KOPT-K1 (cell line): ENCODE results near the gene BABAM1.

Experiments
- H3K27ac ChIP-seq: fragments of 200-600 bp; sonication (generic); 2 replicates; pipeline ENCODE4 v1.5.1; 2016; ENCODE audit warnings: antibody characterized with exemption, mild to moderate bottlenecking, low read depth, low read length; ENCODE audit not compliant: poor library complexity, severe bottlenecking
- H3K36me3 ChIP-seq: fragments of 200-600 bp; sonication (generic); 2 replicates; pipeline ENCODE4 v1.5.1; 2017; ENCODE audit warnings: antibody characterized with exemption, mild to moderate bottlenecking, low read length, moderate library complexity; ENCODE audit not compliant: insufficient read depth
- H3K9me3 ChIP-seq: fragments of 200-600 bp; sonication (generic); 2 replicates; pipeline ENCODE4 v1.5.1; 2017; ENCODE audit warnings: antibody characterized with exemption, low read length, mild to moderate bottlenecking; ENCODE audit not compliant: insufficient read depth, poor library complexity, severe bottlenecking

The BABAM1 gene

GRCh38 chr19:17266975-17267788 is at the start of gene BABAM1:
Gene BABAM1, plus strand, starts transcription at chr19:17267443. Its CDS starts 1,364 bp downstream, at chr19:17268807.
- no peaks in the 10 kb centered on the region for H3K9me3 ChIP-seq
- peaks cover 29% of the 10 kb centered on the region for H3K36me3 ChIP-seq
- H3K27ac ChIP-seq = peak within 1 kb of the TSS; percentile 73

- Histone ChIP-seq H3K36me3 (peaks cover 26% of the 10 kb centered on the region; the same call in 1 of the 2 replicates), H3K27ac (no peak overlapping the region), H3K9me3 (no peaks in the 10 kb centered on the region)
Observed at GRCh38 chr19:17219286-17219685, 48.0 kb upstream of the BABAM1 start.

DNA sequence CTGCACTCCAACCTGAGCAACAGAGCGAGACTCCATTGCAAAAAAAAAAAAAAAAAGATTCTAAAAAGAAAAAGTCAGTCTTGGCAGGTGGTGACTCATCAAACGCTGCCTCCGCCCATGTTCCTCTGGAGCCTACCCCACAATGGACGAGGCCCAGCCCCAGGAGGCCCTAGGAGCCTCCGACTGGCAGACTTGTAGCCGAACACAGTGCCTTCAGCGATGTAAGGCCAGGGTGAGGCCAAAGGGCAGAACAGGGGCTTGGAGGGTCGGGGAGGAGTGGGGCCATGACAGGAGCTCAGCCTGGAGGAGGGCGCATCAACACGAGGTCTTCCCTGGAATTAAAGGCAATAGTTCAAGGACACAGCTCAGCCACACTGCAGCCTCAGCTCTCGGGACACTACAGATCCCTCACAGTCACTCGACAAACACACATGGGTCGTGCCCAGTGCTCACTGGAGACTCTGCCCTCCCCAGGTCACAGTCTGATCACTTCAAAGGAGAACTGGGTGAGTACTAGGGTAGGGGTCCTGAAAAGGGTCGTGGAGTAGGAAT is 47.0 kb upstream of the BABAM1 start:
- no peak overlapping the region for H3K27ac ChIP-seq
- no peaks in the 10 kb centered on the region for H3K9me3 ChIP-seq
- H3K36me3 ChIP-seq = peaks cover 26% of the 10 kb centered on the region; the same call in 1 of the 2 replicates

- Histone ChIP-seq H3K9me3 (no peaks in the 10 kb centered on the region), H3K27ac (no peak overlapping the region), H3K36me3 (peaks cover 5% of the 10 kb centered on the region; the same call in 1 of the 2 replicates)
Observed at GRCh38 chr19:17225053-17225452, 42.2 kb upstream of the BABAM1 start.

DNA sequence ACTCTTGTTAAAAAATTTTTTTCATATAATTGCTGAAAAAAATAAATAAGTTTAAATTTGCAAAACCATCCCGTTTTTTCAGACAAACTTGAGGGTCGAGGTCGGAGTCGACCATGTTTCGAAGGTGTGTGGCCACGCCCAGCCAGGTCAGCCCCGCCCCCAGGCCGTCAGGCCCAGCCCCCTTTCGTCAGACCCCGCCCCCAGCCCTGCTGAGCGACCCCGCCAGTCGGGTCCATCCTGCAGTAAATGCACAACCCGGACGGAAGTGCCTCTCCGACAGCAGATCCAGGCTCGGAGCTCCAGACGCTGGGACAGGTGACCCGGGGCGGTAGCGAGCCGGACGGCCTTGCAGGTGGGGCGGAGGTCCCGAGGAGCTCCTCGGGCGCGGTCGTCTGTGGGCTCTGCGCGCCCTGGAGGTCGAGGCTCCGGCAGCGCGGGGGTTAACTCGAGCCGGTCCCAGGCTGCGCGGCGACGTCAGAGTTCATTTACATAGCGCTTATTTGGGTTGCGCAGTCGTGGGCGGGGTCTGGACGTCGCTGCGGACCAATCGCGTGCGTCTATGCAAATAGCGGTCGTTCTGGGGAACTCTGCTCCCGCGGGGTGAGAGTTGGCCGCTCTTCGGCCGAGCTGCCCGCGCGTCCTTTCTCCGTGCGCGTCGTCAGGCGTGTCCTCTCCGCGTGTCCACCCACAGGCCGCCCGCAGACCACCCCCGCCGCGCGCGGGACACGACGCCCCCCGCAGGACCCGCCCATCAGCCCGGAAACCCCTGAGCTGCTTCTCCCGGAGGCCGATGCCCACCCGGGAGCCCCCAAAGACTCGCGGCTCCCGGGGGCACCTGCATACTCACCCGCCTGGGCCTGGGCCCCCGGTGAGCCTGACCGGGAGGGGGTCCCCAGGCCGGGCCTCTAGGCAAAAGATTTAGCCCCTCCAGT is 41.0 kb upstream of the BABAM1 start, which contains the start of gene OCEL1:
Gene OCEL1, plus strand, starts transcription at position 225 of the 932 bp plus-strand sequence. Its CDS starts 22 bp downstream, at position 247.
- Histone ChIP-seq H3K9me3 (no peaks in the 10 kb centered on the region), H3K27ac (peak within 1 kb of the TSS; percentile 48), H3K36me3 (peaks cover 13% of the 10 kb centered on the region; the same call in 1 of the 2 replicates)

DNA sequence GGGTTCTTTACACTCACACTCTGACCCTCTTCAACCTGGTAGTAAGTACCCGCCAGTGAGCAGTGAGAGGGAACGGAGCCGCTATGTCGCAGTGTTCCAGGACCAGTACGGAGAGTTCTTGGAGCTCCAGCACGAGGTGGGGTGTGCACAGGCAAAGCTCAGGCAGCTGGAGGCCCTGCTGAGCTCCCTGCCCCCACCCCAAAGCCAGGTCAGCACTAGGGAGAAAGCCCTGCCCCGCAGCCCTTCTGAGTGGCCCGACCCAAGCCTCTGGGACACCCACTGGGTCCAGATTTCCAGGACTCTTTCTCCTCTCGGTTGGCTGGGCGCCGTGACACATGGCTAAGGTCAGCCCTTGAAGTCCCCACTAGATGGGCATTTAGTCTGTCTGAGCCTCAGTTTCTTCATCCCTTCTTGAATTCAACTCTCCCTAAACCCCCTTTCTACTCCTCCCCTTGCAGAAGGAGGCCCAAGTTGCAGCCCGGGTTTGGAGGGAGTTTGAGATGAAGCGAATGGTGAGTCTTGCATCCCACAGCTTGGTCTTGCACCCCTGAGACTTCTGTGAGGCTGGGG is 39.4 kb upstream of the BABAM1 start:
- peaks cover 27% of the 10 kb centered on the region for H3K36me3 ChIP-seq
- no peaks in the 10 kb centered on the region for H3K9me3 ChIP-seq
- no peak overlapping the region for H3K27ac ChIP-seq

DNA sequence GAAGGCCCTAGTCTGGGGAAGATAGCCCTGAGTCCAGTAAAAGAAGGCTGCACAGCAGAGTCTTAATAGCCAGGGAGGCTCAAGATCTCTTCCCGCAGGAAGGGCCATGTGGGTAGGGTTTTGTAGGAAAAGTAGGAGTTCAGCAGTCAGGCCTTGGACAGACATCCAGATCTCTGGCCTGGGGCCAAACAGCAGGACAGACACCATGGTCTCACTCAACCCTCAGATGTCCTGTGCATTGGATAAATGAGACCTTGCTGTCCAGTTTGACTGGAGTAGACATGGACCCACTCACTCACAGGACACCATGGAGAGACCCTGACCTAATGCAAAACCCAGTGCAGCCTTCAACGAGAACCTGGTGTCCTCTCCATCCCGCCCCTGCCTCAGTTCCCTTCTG is 37.4 kb upstream of the BABAM1 start:
- no peak overlapping the region for H3K27ac ChIP-seq
- H3K9me3 ChIP-seq = no peaks in the 10 kb centered on the region
- H3K36me3 ChIP-seq = peaks cover 27% of the 10 kb centered on the region

DNA sequence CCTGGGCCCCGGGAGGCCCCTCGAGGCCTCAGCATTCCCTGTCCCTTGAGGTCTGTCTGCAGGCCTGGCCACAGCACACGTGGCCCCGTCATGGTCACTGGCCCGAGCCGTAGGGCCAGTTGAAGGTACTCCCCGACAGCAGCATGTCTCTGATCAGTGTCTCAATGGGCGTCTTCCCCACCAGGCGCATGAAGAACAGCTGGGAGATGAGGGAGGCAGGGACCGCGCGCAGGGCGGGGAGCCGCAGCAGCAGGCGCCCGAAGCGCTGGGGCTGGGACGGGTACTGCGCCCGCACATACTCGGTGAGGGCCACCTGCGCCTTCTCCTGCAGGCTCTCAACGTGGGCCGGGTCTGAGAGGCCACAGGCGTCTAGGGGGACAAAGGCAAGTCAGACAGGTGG is 35.0 kb upstream of the BABAM1 start:
- Histone ChIP-seq H3K9me3 (no peaks in the 10 kb centered on the region), H3K36me3 (peaks cover 27% of the 10 kb centered on the region)

DNA sequence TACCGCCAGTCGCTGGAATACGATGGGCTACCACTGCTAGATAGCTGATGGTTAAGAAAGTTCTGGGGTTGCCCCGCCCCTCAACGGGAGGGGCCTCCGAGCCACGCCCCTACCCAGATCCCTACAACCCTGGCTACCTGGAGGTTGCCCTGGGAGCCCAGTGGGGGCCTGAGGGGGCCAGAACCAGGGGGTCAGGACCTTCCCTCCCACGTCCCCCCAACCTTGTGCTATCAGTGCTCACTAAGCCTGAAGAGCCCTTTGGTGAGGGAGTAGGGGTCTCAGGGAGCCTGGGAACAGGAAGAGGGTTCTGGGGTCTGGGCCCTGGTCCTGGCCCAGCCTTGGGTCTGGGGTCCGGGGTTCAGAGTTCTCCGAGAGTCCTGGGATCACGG is 32.3 kb upstream of the BABAM1 start:
- Histone ChIP-seq H3K27ac (peak overlapping the region; percentile 57), H3K9me3 (no peaks in the 10 kb centered on the region), H3K36me3 (peaks cover 23% of the 10 kb centered on the region)

More for the DNA sequence above, 35.0 kb upstream of the BABAM1 start:
- no peak overlapping the region for H3K27ac ChIP-seq

GRCh38 chr19:17235300-17235970 is 31.8 kb upstream of the BABAM1 start:
- H3K9me3 ChIP-seq = no peaks in the 10 kb centered on the region
- H3K36me3 ChIP-seq = peaks cover 19% of the 10 kb centered on the region
- peak overlapping the region; percentile 57 for H3K27ac ChIP-seq

DNA sequence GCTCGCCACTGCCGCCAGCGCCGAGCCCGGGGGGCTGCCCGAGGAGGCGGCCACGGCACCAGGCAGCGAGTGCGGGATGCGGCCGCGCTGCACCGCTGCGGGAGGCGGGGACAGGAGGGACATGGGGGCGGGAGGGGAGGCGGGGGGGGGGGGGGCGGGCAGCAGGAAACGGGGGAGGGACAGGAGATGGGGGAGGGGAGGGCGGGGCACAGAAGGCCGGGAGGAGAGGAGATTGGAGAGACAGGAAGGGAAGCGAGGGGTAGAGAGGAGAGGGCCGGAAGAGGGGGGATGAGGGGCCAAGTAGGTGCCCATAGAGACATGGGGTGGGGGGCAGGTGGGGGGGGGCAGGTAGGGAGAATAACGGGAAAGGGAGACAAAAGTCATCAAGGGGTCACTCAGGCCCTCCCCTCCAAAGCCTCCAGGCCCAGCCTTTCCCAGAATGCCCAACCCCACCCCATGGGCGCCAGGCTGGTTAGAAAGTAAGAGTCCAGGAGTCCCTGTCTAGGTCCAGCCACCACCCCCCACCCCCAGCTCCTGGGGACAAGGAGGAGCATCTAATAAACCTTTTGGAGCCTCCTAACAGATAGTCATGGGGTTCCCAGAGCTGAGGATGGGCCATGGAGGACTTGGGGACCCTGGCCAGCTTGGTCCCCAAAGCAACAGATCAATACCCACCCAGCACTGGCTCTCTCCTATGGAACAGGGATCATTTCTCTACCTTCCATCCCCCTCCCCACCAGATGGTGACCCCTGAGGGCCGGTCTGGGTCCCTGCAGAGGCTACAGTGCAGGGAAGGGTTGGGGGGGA is 31.1 kb upstream of the BABAM1 start:
- peak overlapping the region; percentile 57 for H3K27ac ChIP-seq

DNA sequence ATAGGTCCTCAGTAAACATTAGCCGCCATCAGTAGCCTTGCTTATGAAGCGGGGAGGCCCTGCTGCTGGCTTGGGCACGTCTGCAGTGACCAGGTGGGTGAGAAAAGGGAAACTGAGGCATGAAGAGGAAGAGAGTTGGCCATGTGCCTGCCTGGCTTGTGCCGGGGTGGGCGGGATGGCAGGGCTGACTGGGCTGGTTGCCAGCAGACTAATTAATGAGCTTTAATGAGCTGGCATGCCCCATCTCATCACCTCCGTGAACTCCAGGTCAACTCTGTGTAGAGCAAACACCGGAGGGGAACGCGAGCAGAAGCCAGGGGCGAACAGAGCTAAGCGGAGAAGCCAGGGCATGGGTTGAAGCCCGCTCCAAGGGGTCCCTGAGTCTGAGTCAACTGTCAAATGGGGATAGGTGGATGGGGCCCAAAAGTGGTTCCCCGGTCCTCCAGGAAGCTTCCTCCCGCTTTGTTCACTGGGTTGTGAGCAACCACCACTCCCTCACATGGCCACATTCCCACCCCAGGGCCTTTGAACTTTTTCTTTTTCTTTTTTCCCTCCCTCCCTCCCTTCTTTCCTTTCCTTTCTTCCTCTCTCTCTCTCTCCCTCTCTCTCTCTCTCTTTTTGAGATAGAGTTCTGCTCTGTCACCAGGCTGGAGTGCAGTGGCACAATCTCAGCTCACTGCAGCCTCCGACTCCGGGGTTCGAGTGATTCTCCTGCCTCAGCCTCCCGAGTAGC is 30.3 kb upstream of the BABAM1 start:
- Histone ChIP-seq H3K36me3 (peaks cover 7% of the 10 kb centered on the region), H3K27ac (no peak overlapping the region)

More for the DNA sequence above, 31.1 kb upstream of the BABAM1 start:
- Histone ChIP-seq H3K9me3 (no peaks in the 10 kb centered on the region), H3K36me3 (peaks cover 15% of the 10 kb centered on the region)

More for the DNA sequence above, 30.3 kb upstream of the BABAM1 start:
- H3K9me3 ChIP-seq = no peaks in the 10 kb centered on the region
